ENCODE data around the gene CARS2.
"Not testable (repeated sequence)": the region's sequence is repeated elsewhere in the genome, so short reads cannot be mapped to it uniquely, and the experiment has no call there.

Gene CARS2

GRCh38 chr13:110705356-110705825 lies 525 bp downstream of the CARS2 start:
- no peak for DNase-seq

GRCh38 chr13:110702591-110703526 lies 3.1 kb downstream of the CARS2 start:
- no peak for DNase-seq

GRCh38 chr13:110702089-110702488 lies 3.8 kb downstream of the CARS2 start:
- no peak for DNase-seq

GRCh38 chr13:110701061-110701460 lies 4.9 kb downstream of the CARS2 start:
- not testable (repeated sequence) for DNase-seq

- DNase-seq, result no peak
These were observed 5.3 kb downstream of the CARS2 start for GRCh38 chr13:110700641-110701040.

GRCh38 chr13:110700186-110700585 lies 5.7 kb downstream of the CARS2 start:
- no peak for DNase-seq

GRCh38 chr13:110699148-110700145 lies 6.5 kb downstream of the CARS2 start:
- DNase-seq, result no peak

GRCh38 chr13:110698689-110699088 lies 7.2 kb downstream of the CARS2 start:
- no peak for DNase-seq

GRCh38 chr13:110697842-110698241 lies 8.1 kb downstream of the CARS2 start:
- no peak for DNase-seq

GRCh38 chr13:110696776-110697175 lies 9.1 kb downstream of the CARS2 start:
- no peak for DNase-seq

GRCh38 chr13:110695774-110696173 lies 10.1 kb downstream of the CARS2 start:
- not testable (repeated sequence) for DNase-seq

- no peak for DNase-seq
These were observed 15.4 kb downstream of the CARS2 start for GRCh38 chr13:110690516-110690915.

GRCh38 chr13:110689711-110690110 lies 16.2 kb downstream of the CARS2 start:
- DNase-seq, result no peak

GRCh38 chr13:110689041-110689440 lies 16.9 kb downstream of the CARS2 start:
- DNase-seq, result no peak

- DNase-seq, result no peak
These were observed 18.2 kb downstream of the CARS2 start for GRCh38 chr13:110687736-110688135.

- no peak for DNase-seq
These were observed 20.5 kb downstream of the CARS2 start for GRCh38 chr13:110685305-110686020.

GRCh38 chr13:110684388-110685056 lies 21.4 kb downstream of the CARS2 start:
- no peak for DNase-seq

GRCh38 chr13:110683921-110684320 lies 22.0 kb downstream of the CARS2 start:
- no peak for DNase-seq

GRCh38 chr13:110683203-110683883 lies 22.6 kb downstream of the CARS2 start:
- DNase-seq, result peak; percentile 23 to 42

- DNase-seq, result no peak
These were observed 23.2 kb downstream of the CARS2 start for GRCh38 chr13:110682746-110683145.

- no peak for DNase-seq
These were observed 23.9 kb downstream of the CARS2 start for GRCh38 chr13:110681868-110682550.
